Bronchial epithelial cell (primary cell): Measurements from ENCODE around the gene CTSA. TPM values are rescaled to one million over a fixed set of nuclear protein-coding genes. Genes with fewer than 3 reads are reported as not detected.
A peak's percentile ranks its signal among the peaks of the same experiment; 100 is the strongest.

Experiments
- DNase-seq: peaks from one replicate; pipeline ENCODE4 v3.0.0-alpha.2; 2010; ENCODE audit warnings: low read depth
- FAIRE-seq: peaks from 2 replicates; lab custom pipeline; 2011; peaks lifted over from hg19 to GRCh38; lab: Jason Lieb, UNC
- H3K27me3 ChIP-seq: 2 replicates; pipeline ENCODE4 v1.5.1; 2011; ENCODE audit warnings: low read length; ENCODE audit not compliant: control insufficient read depth, insufficient read depth
- H3K36me3 ChIP-seq: 2 replicates; pipeline ENCODE4 v1.5.1; 2011; ENCODE audit warnings: low read length; ENCODE audit not compliant: control insufficient read depth, insufficient read depth
- H3K4me3 ChIP-seq: 2 replicates; pipeline ENCODE4 v1.5.1; 2011; ENCODE audit warnings: mild to moderate bottlenecking, low read depth, low read length, control low read depth
- CTCF ChIP-seq: IDR thresholded peaks from 2 replicates; pipeline ENCODE4 v1.5.1; 2011; ENCODE audit warnings: mild to moderate bottlenecking, moderate library complexity, low read length, control low read depth, inconsistent platforms; ENCODE audit not compliant: insufficient read depth, severe bottlenecking
- total RNA-seq: library from RNA; depleted of rRNA; stranded (reverse); fragments of >200 nt; gene quantifications from 2 replicates; pipeline ENCODE4 v1.2.1, GENCODE V29; 2014

CTSA gene
- total RNA-seq, 1 donor from 2014 or later, result 16.8 TPM

- TF ChIP-seq CTCF, result no peak
- Histone ChIP-seq H3K36me3 (peaks cover 31% of the 10 kb centered on the region), H3K27me3 (no peaks in the 10 kb centered on the region), H3K4me3 (no peak overlapping the region)
- DNase-seq, result no peak
- FAIRE-seq, result no peak
Observed at GRCh38 chr20:45938727-45939438, 47.7 kb downstream of the CTSA start.

GRCh38 chr20:45940053-45940452 is 48.9 kb downstream of the CTSA start:
- peak; percentile 20 for DNase-seq
- no peak for TF ChIP-seq CTCF
- Histone ChIP-seq H3K36me3 (peaks cover 36% of the 10 kb centered on the region), H3K27me3 (no peaks in the 10 kb centered on the region), H3K4me3 (no peak overlapping the region)
- no peak for FAIRE-seq

- DNase-seq (no peak), FAIRE-seq (no peak)
- H3K27me3 ChIP-seq, result no peaks in the 10 kb centered on the region
- H3K4me3 ChIP-seq, result no peak overlapping the region
- peaks cover 39% of the 10 kb centered on the region for H3K36me3 ChIP-seq
- TF ChIP-seq CTCF, result no peak
Observed at GRCh38 chr20:45940469-45940868, 49.3 kb downstream of the CTSA start.

GRCh38 chr20:45943613-45944012 is 52.5 kb downstream of the CTSA start:
- H3K36me3 ChIP-seq, result peaks cover 50% of the 10 kb centered on the region
- DNase-seq, result no peak
- H3K27me3 ChIP-seq, result no peaks in the 10 kb centered on the region
- TF ChIP-seq CTCF, result no peak
- no peak for FAIRE-seq
- H3K4me3 ChIP-seq, result no peak overlapping the region

- no peak for TF ChIP-seq CTCF
- peak; percentile 98 for DNase-seq
- no peak overlapping the region for H3K4me3 ChIP-seq
- no peaks in the 10 kb centered on the region for H3K27me3 ChIP-seq
- peaks cover 45% of the 10 kb centered on the region for H3K36me3 ChIP-seq
- FAIRE-seq, result no peak
Observed at GRCh38 chr20:45944151-45944964, 53.2 kb downstream of the CTSA start.
